ENCODE results near the gene MLANA.

DNA sequence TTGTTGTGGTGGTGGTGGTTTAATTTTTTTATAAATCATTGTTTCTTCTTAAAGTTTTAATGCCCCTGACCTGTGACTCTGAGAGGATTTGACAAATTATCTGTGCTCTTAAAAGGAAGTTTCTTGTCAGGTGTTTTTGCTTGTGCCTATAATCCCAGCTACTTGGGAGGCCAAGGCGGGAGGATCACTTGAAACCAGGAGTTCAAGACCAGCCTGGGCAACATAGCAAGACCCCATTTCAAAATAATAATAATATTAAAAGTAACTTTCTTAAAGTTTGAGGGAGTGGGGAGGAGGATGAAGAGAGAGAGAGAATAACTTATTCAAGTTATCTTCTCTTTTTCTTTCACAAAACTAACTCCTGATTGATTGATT lies 45.5 kb upstream of the MLANA start:
- TF ChIP-seq, protein P1, sequence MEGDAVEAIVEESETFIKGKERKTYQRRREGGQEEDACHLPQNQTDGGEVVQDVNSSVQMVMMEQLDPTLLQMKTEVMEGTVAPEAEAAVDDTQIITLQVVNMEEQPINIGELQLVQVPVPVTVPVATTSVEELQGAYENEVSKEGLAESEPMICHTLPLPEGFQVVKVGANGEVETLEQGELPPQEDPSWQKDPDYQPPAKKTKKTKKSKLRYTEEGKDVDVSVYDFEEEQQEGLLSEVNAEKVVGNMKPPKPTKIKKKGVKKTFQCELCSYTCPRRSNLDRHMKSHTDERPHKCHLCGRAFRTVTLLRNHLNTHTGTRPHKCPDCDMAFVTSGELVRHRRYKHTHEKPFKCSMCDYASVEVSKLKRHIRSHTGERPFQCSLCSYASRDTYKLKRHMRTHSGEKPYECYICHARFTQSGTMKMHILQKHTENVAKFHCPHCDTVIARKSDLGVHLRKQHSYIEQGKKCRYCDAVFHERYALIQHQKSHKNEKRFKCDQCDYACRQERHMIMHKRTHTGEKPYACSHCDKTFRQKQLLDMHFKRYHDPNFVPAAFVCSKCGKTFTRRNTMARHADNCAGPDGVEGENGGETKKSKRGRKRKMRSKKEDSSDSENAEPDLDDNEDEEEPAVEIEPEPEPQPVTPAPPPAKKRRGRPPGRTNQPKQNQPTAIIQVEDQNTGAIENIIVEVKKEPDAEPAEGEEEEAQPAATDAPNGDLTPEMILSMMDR (IDR thresholded peaks at IDR 0.05), result no peak
- TF ChIP-seq POLR2A (IDR thresholded peaks at IDR 0.05) (no peak), EP300 (IDR thresholded peaks at IDR 0.05) (no peak), POLR2AphosphoS5 (IDR thresholded peaks at IDR 0.05) (no peak)

All from gastroesophageal sphincter (tissue), 3 donors.